ENCODE data around the gene DERA.
"Not testable (repeated sequence)": the region's sequence is repeated elsewhere in the genome, so short reads cannot be mapped to it uniquely, and the experiment has no call there.

Gene DERA

DNA sequence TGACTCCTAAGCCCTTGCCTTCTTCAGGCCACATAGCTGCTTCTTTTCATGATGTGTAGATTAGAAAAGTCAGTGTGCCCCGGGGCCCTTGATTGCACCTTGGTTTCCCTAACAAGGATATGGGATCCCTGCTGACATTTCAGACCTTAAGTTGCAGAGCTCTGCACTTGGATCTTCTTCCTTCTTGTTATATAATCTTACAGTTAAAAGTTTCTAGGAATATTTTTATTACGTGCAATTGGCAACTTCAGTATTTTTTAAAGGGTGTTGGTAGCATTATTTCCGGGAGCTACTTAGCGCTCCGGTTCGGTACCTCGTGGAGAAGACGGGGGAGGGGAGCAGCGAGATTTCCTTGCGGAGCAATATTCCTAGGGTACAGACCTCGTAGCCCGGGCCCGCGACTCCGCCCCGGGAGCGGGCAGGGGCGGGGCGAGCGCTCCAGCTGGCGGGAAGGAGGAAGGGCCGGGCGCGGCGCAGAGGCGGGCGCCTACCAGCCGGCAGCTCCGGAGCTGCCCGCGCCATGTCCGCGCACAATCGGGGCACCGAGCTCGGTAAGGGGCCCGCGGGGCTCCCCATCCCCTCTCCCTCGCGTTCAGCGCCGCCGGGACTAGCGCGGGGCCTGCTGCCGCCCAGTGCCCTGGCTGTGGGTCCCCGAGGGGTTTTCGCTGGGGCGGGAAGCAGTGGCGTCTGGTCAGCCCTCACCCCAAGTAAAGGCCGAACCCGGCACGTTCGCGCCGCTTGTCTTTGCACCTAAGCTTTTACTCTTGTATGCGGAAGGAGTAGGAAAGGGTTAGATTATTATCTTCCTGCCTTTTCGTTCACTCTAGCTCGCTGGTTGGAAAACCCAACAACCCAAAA is at the start of gene DERA:
Gene DERA (plus strand): TSS at position 469 of the 858 bp plus-strand sequence. CDS start 52 bp downstream, at position 521.
- DNase-seq, result peak; percentile 88

DNA sequence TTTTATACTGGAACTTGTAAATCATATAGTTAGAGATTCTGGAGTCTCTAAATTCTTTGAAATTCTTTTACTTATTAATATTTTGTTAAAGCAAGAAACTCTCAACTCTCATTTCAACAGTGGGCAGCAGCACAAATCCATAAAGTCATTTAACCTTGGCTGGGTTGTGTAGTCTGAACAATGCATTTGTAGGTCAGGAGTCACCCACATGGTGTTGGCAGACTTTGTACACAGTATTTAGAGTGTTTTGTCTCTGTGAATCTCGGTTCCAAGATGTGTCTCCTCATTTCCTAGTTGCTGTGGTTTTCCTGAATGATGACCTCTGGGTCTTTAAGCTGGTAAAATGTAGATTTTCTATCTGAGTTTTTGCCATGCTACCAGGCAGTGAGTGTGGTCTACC is 49.7 kb upstream of the DERA start:
- DNase-seq, result no peak

DNA sequence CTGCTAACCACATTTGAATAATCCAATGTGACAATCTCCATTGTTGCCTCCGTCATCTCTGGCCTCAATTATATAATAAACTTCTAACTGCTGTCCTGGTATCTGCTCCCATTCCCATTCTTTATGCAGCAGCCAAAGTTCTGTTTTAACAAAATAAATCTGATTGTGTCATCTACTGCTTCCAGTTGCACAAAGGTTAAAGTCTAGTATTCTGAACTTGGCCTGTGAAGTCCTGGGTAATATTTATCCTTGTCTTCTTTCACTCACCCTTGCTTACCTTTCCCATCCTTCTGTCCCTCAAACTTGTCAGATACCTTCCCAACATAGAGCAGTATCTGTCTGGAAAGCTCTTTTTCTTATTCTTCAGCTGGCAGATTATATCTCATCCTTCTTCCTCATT is 48.3 kb upstream of the DERA start:
- no peak for DNase-seq

GRCh38 chr12:15863372-15863771 is 47.8 kb upstream of the DERA start:
- DNase-seq, result no peak

DNA sequence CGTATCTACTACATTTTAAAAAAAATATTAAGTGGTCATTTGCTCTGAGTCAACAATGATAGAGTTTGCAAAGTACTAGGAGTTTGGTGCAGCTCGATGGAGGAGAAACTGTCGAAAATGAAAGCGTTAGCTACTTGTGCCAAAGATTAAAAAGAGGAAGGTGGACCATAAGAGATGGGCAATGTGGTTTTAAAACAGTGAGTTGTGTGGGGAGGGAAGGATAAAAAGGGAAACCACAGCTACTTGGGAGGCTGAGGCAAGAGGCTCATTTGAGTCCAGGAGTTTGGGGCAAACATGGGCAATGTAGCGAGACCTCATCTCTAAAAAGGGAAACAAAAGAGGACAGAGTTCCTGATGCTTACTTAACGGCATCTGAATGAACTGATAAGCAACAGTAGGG is 47.1 kb upstream of the DERA start:
- no peak for DNase-seq

- DNase-seq, result no peak
Measured at GRCh38 chr12:15868186-15868585, 42.9 kb upstream of the DERA start.

DNA sequence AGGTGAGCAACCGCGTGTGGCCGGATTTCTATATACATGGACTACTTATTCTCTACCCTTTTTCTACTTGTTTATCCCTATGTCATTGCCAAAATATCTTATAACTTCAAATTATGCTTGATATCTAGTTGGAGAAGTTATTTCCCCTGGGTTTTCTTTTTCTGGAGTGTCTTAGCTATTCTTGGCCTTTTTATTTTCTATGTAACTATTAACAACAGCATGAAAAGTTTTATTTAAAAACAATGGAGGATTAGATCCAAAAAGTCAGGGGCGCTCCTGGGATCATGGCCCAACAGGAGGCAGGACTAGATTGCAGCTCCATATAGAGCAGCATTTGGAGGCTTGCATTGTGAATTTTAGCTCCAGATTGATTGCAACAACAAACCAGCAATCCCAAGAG is 37.6 kb upstream of the DERA start:
- no peak for DNase-seq

GRCh38 chr12:15874556-15875145 is 36.5 kb upstream of the DERA start:
- not testable (repeated sequence) for DNase-seq

- DNase-seq, result no peak
Measured at GRCh38 chr12:15875863-15876262, 35.3 kb upstream of the DERA start.

DNA sequence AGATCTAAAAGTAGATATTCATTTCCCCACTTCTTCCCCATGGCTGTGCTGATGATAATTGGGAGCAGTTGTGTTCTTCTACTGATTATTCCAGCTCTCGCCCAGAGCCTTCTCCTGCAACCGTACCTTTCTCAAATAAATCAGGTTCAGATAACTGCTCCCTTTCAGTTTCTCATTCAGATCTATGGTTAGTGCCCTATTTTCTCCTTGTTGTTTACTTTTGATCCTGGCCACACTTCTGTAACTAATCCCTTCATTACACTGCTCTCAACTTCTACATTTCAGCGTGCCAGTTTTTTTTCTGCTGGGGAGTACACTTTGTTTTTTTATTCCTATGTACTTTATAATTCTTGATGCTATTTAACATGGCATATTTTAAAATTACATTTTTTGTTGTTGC is 31.7 kb upstream of the DERA start:
- DNase-seq, result no peak

GRCh38 chr12:15880721-15881120 is 30.4 kb upstream of the DERA start:
- DNase-seq, result peak; percentile 71

- DNase-seq, result peak; percentile 95
Measured at GRCh38 chr12:15882118-15882971, 28.8 kb upstream of the DERA start, which contains the start of gene STRAP. STRAP (plus strand) TSS chr12:15882387; CDS start chr12:15882708, 321 bp downstream.

GRCh38 chr12:15883536-15883935 is 27.6 kb upstream of the DERA start:
- DNase-seq, result no peak

- DNase-seq, result peak; percentile 78
Measured at GRCh38 chr12:15886372-15887042, 24.6 kb upstream of the DERA start.

GRCh38 chr12:15887043-15887817 is 23.9 kb upstream of the DERA start:
- DNase-seq, result no peak

GRCh38 chr12:15892645-15893259 is 18.4 kb upstream of the DERA start:
- no peak for DNase-seq

DNA sequence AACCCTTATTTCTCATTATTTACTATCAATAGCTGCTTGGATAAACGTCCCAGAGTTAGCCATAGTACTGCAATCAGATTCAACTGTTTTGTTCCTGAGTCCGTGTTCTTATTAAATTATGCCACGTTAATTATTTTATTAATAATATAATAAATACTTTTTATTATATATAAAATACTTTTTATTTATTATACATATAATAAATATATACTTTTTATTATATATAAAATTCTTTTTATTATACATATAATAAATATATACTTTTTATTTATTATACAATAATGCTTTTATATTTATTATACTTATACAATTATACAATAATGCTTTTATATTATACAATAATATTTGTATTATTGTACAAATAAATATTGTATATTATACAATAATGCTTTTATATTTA is 17.9 kb upstream of the DERA start:
- DNase-seq, result no peak

DNA sequence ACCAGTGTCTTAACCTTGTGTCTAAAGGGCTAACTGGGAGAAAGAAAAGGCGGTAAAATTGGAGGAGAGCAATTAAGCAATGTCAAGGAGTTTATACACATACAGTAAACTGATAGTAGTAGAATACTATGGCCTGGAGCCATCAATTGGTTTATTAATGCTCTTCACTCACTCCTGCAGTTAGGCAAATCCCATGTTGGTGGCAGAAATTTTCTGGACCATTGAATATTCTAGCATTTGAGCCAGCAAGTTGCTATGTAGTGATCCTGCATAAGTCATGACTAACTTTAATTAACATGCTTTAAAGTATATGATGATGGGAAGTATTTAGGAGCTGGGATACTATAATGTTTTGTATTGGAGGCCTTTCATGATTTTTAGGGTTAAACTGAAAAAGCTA is 14.3 kb upstream of the DERA start:
- no peak for DNase-seq

DNA sequence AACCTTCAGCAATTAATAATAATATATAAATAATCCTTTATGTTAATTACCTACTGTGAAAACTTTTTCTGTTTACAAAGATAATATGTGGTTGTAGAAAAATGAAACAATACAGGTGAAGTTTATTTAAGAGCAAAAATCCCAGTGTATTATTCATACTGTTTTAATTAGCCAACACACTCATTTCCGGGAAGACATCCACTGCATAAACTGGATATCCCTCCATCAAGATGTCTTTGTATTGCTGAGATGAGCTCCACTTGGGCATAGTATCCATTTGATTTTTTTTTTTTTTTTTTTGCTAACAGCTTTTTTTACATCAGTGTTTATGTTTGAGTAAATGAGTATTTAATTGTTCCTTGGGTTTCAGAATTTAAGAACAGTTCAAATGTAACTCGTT is 13.7 kb upstream of the DERA start:
- DNase-seq, result no peak

GRCh38 chr12:15899282-15899870 is 11.8 kb upstream of the DERA start:
- peak; percentile 25 for DNase-seq

- no peak for DNase-seq
Measured at GRCh38 chr12:15904378-15904920, 6.7 kb upstream of the DERA start.

Data from NCI-H69 (cell line).